Gastroesophageal sphincter (tissue), 3 donors: Measurements from ENCODE around the gene WNT11.

Experiments used
- CTCF ChIP-seq, 4 experiments: fragments of 200-600 bp in 2 of 4; fragments of 450-650 bp in 2 of 4; sonication (generic) in 1 of 4; IDR thresholded peaks; one replicate each; pipeline ENCODE4 v1.5.1; 2017 to 2019; ENCODE audit warnings: antibody characterized with exemption in 4 of 4, mild to moderate bottlenecking in 2 of 4, moderate library complexity in 2 of 4
- EP300 ChIP-seq: sonication (generic); formaldehyde crosslinking; IDR thresholded peaks from one replicate; pipeline ENCODE4 v1.6.1; 2017; ENCODE audit warnings: antibody characterized with exemption, mild to moderate bottlenecking
- POLR2A ChIP-seq, 2 donors: fragments of 450-650 bp; IDR thresholded peaks; one replicate each; pipeline ENCODE4 v1.6.1; 2017; ENCODE audit warnings: antibody characterized with exemption in 2 of 2, mild to moderate bottlenecking in 2 of 2, moderate library complexity in 1 of 2

DNA sequence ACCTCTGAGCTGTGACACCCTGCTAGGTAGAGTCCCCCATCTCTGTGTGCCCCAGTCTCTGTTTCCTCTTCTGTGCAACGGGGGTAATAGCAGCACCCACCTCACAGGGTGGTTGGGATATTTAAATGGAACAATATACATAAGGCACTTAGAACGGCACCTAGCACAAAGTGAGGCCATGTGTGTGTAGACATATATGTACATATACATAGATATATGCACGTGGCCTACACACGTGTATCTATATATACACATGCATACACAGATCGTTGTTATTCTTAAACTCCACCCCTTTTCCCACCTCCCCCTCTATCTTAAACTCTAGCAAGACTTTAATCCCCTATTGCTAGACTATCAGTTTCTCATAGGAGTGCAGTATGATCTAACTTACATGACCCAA, 2.4 kb downstream of the WNT11 start:
- TF ChIP-seq CTCF (IDR thresholded peaks at IDR 0.05) = no peak
- no peak for TF ChIP-seq POLR2A (IDR thresholded peaks at IDR 0.05)
- no peak for TF ChIP-seq EP300
